Activated CD8-positive, alpha-beta memory T cell treated with anti-CD3 and anti-CD28 coated beads for 36 hours (primary cell): ENCODE measurements around the gene TMEM200B. TPM values are rescaled to one million over a fixed set of nuclear protein-coding genes. Genes with fewer than 3 reads are reported as not detected.
"Not testable (repeated sequence)": the region's sequence is repeated elsewhere in the genome, so short reads cannot be mapped to it uniquely, and the experiment has no call there.

Experiments
- CTCF ChIA-PET: fragments of 350-600 bp; sonication (Branson Sonifier 250); formaldehyde crosslinking; loops from one replicate; lab custom pipeline; 2021; ENCODE audit warnings: antibody characterized with exemption; lab: Charles Lee
- POLR2A ChIA-PET: fragments of 350-600 bp; sonication (Branson Sonifier 250); formaldehyde crosslinking; loops from one replicate; lab custom pipeline; 2021; ENCODE audit warnings: antibody characterized with exemption; lab: Charles Lee
- total RNA-seq, 2 experiments: library from RNA; stranded (reverse); gene quantifications; one replicate each; pipeline ENCODE4 v1.2.3, GENCODE V29; 2021

The TMEM200B gene
- total RNA-seq, 2 experiments from 2014 or later: 0.94 to 0.97 TPM

GRCh38 chr1:29083317-29084195 is 40.1 kb downstream of the TMEM200B start:
- ChIA-PET CTCF (no interaction called here), POLR2A (no interaction called here)

- ChIA-PET POLR2A (interaction anchor here (0.5 kb wide), 1 partner anchor 355 kb away, joined by 5 read pairs; no protein-coding TSS in a partner anchor), CTCF (interaction anchor here (0.7 to 0.9 kb wide), 2 partner anchors 20 to 442 kb away, joined by 3 to 4 read pairs; no protein-coding TSS in a partner anchor)
These were observed 41.2 kb downstream of the TMEM200B start for GRCh38 chr1:29082519-29082918.

GRCh38 chr1:29081201-29081600 is 42.5 kb downstream of the TMEM200B start:
- ChIA-PET CTCF (interaction anchor here (0.5 kb wide), 1 partner anchor 31 kb away, joined by 3 read pairs; no protein-coding TSS in a partner anchor), POLR2A (no interaction called here)

- POLR2A ChIA-PET, CTCF ChIA-PET: not testable (repeated sequence)
These were observed 43.6 kb downstream of the TMEM200B start for GRCh38 chr1:29079916-29080629.

GRCh38 chr1:29077155-29077554 is 46.5 kb downstream of the TMEM200B start:
- CTCF ChIA-PET: no interaction called here
- POLR2A ChIA-PET: no interaction called here

Other genes with a start within 250 kb of the TMEM200B start
- 10 to 100 TPM; 70.3 to 79.4 TPM for gene EPB41, start 209.3 kb downstream of the TMEM200B start, total RNA-seq
- gene SRSF4, start 58.0 kb upstream of the TMEM200B start, total RNA-seq: 100 to 1,000 TPM; 116 to 120 TPM
- gene MECR, start 107.0 kb upstream of the TMEM200B start, total RNA-seq: 10 to 100 TPM; 46.4 to 46.7 TPM
- gene PTPRU, start 112.6 kb upstream of the TMEM200B start, total RNA-seq: under 1 TPM; 0.34 to 0.42 TPM